NCI-H1092 (cell line): ENCODE results near the gene RETSAT.

Experiments
- DNase-seq: peaks from one replicate; lab custom pipeline; 2025; lab: John Stamatoyannopoulos, UW

RETSAT gene

DNA sequence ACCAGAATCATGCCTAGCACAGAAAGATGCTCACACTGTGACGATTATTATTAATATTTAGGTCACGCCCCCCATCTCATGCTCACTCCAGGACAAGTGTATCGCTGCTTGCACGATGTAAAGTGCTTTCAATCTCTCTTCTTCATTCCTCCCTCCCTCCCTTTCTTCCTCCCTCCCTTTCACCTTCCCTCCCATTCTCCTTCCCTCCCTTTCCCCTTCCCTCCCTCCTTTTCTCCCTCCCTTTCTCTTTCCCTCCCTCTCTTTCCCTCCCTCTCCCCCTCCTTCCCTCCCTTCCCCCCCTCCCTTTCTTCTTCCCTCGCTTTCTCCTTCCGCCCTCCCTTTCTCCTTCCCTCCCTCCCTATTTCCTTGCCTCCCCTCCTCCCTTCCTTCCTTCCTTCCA, 46.1 kb downstream of the RETSAT start:
- DNase-seq = no peak

- no peak for DNase-seq
Observed at GRCh38 chr2:85307527-85307897, 46.8 kb downstream of the RETSAT start.

- no peak for DNase-seq
Observed at GRCh38 chr2:85303780-85304531, 50.4 kb downstream of the RETSAT start.

DNA sequence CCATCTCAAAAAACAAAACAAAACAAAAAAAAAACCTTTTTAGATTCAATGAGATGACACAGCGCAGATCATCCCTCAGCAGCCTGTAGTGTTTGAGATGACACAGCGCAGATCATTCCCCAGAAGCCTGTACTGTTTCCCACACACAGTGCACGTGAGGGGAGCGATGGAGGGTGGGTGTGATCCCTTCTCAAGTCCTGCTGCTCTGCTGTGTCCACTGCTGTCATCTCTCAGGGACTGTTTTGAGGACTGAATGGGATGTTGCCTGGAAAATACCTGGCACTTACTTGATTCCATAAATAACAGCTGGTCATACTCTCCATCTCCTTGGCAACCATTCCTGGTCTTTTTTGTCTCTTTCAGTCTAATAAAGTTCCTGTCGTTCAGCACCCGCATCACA, 52.2 kb downstream of the RETSAT start:
- DNase-seq = no peak
